NCI-H524 treated with DMSO at 0.1 percent for 48 hours (cell line): ENCODE data around the gene SPATS2.
"Not testable (repeated sequence)": the region's sequence is repeated elsewhere in the genome, so short reads cannot be mapped to it uniquely, and the experiment has no call there.

Source experiments
- DNase-seq: peaks from one replicate; lab custom pipeline; 2025; lab: John Stamatoyannopoulos, UW

The SPATS2 gene

DNA sequence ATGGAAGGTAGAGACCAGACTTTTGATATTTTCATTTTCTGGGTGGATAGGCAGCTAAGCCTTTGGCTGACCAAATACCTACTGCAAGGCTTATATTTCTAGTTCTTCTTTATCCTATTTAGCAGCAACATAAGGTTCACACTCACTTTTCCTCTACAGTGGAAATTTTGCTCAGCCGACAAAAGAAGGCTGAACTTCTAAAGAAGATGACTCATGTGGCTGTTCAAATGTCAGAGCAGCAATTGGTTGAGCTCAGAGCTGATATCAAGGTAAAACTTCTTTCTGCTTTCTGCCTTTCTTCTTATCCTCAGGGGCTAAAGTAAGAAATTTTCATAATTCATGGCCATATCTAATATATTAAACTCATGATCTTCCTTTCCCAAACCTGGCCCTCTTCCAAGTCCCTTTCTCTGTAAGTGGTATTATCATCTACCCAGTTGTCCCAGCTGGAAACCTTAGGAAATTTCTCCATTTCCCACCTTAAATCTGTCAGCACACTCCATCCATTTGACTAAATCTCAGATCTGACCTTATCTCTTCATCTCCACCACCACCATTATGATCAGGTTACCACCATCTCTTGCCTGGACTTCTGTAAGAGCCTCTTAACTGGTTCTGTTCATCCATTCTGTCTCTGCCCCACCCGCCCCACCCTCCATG lies 151.8 kb downstream of the SPATS2 start:
- no peak for DNase-seq

DNA sequence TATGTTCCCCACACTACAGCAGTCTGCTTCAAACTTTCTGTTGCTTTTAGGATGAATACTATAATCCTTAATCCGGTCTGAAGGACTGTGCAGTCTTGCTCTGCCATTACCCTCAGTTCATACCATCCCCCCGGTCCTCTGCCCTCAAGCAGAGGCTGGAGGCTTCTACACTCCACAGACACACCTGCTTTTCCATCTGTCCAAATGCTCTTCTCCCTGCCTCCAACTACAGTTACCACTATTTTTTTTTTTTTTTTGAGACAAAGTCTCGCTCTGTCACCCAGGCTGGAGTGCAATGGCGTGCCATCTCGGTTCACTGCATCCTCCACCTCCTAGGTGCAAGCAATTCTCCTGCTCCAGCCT lies 152.3 kb downstream of the SPATS2 start:
- peak; percentile 97 for DNase-seq

DNA sequence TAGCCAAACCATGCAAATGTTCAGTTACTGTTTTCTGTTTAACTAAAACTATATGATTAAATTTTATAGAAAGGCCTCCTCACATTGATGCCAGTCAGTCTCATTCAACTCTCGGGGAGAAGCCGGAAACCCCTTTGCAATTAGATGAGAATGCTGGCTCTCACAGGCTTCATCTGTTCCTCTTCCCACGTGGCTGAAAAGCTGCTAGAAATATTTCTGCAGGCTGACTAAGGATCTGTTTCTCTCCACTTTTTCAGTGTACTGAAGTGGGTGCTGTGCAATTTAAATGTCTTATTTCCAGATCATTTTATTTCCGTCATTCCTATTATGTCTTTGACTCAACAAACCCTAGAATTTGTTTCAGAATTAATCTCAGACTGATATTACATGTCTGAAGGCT lies 154.1 kb downstream of the SPATS2 start:
- no peak for DNase-seq

DNA sequence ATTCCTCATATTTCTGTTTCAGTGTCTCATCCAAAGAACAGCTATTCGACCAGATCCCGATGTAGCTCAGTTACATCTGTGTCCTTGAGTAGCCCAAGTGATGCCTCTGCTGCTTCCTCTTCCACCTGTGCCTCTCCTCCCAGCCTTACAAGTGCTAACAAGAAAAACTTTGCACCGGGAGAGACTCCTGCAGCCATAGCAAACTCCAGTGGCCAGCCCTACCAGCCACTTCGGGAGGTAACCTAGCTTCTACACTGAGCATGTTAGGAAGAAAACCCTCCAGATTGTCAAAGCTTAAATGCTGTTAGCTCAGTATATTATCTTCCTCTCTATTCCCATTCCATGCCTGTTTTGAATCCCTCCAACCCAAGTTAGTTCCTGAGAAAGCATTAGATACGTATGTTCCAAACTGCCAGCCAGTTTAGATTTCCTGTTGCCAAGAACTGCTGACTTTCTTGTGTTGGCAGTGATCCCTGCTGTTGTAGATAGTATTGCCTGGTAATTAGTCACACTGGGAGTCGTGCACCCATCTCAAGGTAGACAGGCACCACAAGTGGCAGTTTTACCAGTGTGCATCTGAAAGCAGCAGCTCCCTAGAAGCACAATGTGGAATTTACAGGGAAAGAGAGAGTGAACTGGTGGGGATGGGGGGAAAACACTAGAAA lies 157.5 kb downstream of the SPATS2 start:
- DNase-seq, result no peak

DNA sequence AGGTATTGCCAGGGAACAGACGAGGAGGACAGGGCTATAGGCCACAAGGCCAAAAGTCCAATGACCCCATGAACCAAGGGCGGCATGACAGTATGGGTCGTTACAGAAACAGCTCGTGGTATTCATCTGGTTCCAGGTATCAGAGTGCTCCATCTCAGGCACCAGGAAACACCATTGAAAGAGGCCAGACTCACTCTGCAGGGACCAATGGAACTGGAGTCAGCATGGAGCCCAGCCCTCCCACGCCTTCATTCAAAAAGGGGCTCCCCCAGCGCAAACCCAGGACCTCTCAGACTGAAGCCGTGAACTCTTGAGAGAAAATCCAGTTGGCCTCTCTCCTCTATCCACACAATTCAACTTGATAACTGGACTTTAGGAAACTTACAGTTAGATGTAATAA lies 158.7 kb downstream of the SPATS2 start:
- DNase-seq, result no peak

DNA sequence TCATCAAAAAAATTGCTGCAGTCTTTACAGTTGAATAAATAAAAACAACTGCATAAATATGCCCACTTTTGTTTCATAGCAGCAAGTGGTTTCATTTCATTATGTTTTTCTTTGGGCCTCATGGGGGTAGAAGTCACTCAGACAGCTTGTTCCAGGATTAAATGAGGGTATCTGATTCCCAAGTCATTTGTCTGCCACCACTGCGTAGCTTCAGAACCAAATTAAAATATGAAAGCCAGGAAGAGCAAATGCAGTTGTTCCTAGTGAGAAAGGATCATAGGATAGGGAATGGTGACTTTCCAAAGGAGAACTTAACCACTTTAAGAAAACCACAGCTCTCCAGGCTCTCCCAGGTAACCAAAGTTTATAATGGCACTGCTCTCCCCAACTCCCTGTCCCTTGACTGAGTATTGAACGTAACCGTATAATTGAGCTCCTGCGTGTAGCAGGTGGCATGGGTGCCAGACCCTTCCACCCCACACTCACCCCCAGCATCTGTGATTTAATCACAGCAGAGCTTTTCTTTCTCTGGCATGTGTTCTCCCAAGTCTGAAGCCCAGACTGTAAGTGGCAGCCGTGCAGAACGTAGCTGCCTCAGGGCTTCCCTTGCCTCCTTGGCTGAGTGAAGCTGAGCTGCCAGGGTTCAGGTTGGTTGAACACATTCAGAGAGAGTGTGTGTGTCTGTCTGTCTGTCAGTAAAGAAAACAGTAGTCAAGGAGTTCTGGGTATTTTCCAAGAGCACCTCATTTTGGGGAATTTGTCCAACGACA lies 160.3 kb downstream of the SPATS2 start:
- peak; percentile 84 for DNase-seq

DNA sequence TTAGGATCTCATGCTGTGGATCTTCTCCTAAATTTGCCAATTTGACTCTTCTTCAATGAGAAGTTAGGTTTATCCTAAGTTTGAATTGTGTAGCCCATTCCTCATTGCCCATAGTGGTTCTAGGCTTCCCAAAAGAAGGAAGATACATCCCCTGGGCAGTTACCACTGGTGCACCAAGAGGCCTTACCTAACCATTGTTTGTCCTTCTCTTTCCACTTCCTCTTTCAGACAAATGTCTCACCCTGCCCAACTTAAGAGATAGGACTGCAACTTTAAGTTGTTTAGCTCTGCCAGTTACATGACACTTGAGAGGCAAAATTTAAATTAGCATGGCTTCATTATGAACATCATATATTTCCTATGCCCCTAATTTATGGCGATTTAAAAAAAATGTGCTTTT lies 162.2 kb downstream of the SPATS2 start:
- no peak for DNase-seq

DNA sequence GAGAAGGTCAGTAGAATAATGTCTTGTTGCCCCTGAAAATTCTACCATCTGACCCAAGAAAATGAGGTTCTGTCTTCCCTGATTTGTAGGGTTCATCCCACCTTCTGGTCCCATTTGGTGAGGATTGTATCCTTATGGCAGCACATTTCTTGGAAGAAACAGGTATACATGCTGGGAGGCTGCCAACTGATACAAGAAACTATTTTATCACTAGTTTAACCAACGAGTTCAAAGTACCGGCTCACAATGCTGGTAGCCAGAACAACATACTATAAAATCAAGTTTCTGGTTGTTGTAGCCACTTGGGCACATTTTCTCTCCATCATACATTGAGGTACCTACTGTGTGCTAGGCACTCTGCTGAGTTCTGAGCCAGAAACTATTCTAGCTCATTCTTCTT lies 164.5 kb downstream of the SPATS2 start:
- no peak for DNase-seq

DNA sequence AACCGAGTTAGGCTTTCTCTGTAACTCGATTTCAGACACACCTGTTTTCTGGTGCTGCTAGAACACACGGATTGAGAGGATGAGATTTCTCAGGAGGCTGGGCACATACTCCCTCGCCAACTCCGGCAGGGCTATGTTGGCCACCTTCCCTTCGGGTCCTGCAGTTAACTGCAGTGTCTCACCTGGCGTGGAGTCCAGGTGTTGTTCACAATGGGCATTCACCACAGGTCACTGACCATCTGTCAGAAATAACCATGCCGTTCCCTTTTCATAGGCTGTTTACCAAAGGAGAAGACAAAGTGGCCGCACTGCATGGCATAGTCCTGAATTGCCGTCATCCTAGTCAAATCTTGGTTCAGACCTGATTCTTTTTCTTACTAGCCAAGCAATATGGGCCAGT lies 166.1 kb downstream of the SPATS2 start:
- no peak for DNase-seq

DNA sequence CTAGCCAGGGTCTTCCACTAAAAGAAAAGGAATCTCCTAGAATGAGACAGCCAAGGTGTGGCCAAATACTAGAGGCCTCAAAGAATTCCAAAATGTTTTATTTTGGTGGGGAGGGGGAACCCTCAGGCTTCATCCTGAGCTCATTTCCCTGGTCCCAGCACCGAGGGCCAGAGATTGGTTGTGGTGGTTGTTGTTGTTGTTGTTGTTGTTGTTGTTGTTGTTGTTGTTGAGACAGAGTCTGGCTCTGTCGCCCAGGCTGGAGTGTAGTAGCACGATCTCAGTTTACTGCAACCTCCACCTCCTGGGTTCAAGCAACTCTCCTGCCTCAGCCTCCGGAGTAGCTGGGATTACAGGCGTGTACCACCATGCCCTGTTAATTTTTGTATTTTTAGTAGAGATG lies 166.9 kb downstream of the SPATS2 start:
- DNase-seq, result not testable (repeated sequence)

DNA sequence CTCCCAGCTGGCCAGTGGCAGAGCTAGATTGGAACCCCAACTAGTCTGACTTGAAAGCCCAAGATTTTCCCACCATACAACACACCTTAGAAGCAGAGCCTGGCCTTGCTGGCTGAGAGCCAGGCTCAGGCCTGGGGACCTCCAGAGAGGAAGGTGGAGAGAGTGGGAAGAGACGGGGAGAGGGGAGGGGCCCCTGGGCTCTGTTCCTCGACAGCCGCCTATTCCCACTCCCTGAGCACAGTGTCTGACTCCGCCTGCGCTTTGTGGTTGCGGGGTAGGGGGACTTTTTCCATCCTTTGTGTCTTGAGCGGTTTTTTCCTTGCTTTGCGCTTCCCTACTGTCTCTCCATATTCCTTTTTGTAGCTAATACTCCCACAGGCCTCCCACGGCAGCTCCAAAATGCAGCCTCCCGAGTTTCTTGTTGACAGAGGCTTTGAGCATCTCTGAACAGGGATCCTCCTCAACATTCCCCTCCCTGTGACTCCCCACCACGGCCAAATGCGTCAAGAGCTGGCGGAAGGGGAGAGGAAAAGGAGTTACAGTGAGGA lies 167.5 kb downstream of the SPATS2 start:
- DNase-seq, result no peak

DNA sequence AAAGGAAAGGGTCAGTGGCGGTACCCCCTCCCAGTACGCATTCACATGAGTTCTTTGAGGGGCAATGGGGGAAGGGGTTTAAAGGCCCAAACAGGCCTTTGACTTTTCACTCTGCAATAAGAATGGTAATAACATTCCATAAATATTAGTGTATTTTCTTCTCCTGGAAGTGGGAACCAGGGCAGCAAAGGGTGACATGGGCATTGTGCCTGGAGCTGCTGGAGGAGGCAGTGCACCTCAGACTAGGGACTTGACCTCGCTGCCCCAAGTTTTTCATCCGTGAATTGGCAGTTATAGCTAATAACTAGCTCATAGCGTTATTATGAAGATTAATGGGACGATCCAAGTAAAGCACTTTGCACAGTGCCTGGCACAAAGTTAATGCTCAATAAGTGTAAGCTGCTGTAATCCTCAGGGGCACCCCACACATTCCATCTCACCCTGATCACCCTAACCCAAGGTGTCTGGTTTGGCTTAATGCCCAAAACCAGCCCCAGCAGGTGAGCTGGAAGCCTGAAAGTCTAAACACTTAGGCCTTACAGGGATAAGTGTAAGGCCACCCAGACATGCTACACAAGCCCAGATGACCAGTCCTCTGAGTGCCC lies 168.8 kb downstream of the SPATS2 start:
- DNase-seq, result no peak

DNA sequence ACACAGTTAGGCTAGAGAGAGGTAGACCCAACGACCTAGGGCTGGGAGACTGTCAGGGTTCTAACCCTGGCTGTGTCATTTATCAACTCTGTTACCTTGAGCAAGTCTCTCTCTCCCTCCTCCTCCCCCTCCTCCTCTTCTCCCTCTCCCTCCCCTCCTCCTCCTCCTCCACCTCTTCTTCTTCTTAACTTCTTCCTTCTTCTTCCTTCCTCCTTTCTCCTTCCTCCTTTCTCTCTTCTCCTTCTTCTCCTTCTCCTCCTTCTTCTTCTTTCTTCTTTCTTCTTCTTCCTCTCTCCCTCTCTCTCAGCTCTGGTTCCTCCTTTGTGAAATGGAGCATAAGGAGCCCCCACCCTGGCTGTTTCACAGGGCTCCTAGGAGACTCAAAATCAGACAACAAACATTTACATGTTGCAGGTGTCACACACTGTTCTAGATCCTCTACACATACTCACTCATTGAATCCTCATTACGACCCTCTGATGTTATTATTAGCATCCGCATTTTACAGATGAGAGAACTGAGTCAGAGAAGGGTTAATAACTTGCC lies 169.3 kb downstream of the SPATS2 start:
- no peak for DNase-seq

DNA sequence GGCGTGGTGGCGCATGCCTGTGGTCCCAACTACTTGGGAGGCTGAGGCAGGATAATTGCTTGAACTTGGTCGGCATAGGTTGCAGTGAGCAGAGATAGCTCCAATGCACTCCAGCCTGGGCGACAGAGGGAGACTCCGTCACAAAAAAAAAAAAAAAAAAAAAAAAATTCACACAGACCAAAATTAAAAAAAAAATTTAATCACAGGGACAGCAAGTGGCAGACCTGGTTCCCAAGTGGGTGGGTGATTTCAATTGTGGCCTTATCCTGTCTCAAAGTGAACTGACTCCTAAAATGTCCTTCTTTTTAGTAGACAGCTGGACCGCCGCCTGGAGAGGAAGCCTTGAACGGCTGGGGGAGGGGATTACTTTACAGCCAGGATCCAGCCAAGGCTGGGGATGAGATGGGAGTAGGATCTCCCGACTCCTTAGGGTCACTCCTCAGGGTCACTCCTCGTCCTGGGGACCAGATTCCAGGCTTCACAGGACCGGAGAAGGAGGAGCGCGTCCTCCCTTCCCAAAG lies 170.0 kb downstream of the SPATS2 start:
- DNase-seq, result no peak

DNA sequence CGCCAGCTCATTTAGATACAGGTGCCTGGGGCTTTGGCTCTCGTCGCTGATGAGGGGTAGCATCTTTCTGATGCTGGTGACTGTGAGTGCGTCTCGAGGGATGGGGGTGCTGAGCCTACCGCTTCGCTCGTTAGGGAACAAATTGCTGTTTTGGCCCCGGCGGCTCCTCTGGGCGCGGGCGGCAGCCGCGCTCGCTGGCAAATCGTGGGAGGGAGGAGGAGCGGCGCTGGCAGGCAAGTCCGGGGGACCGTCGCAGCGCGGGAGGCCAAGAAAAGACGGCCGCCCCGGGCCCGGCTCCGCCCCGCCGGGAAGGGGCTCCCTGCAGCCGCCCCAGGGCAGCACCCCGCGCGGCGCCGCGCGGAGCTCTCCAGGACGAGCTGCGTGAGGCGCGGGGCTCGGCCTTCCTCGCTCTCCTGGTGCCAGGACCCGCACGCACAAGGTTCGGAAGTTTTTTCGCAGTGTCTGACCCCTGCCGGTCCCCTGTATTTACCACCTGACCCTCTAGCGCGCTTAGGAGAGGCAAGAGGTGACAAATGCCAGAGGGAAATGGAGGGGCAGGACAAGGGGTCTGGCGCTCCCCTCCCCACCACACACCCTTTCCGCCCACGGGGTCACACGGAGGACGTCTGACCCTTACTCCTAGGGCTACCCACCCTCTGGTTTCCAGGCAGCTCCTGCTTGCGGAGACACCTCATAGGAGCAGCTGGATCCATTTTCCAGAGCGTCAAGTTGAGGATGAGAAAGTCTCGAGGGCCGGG lies 170.7 kb downstream of the SPATS2 start:
- DNase-seq, result no peak

DNA sequence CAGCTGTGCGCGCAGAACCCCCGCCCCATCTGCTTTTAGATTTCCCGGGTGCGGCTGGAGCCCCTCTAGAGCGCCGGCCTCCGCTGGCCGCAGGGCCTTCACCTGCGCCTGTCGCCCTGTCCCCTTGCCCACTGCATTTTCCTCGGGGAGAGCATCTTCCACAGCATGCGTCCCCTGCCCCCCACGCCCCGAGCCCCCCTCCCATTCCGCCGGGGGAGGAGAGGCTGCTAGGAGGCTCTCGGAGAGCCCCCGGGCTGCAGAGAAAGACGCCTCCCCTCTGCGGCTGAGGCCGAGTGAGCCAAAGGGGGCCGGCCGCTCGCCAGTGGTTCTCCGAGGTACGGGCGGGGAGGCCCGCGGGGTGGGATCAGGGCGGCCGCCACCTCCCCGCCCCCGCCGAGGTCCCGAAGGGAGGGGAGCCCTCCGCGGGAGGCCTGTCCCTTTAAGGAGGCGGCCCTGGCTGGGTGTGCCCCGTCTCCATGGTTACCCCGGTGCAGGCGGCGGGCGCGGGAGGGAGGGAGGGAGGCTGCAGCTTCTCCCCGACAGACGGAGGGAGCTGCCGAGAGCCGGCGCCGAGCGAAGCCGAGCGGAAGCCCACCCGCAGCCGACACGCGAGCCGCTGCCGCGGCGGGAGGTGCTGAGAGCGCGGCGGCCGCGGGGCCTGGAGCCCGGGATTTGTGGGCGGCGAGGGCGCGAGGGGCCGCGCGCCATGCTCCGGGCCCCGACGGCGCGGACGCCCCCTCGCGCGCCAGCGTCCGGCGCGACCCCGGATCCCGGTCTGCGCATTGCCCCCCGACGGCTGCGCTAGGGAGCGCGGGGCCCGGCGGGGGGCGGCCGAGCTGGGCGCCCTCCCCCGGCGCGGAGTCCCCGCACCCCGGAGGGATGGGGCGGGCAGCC lies 171.5 kb downstream of the SPATS2 start, which contains the start of gene KCNH3:
TSS of gene KCNH3 (plus strand) at position 521 of the 894 bp plus-strand sequence. CDS start 387 bp downstream, outside the sequence.
- DNase-seq, result peak; percentile 49

DNA sequence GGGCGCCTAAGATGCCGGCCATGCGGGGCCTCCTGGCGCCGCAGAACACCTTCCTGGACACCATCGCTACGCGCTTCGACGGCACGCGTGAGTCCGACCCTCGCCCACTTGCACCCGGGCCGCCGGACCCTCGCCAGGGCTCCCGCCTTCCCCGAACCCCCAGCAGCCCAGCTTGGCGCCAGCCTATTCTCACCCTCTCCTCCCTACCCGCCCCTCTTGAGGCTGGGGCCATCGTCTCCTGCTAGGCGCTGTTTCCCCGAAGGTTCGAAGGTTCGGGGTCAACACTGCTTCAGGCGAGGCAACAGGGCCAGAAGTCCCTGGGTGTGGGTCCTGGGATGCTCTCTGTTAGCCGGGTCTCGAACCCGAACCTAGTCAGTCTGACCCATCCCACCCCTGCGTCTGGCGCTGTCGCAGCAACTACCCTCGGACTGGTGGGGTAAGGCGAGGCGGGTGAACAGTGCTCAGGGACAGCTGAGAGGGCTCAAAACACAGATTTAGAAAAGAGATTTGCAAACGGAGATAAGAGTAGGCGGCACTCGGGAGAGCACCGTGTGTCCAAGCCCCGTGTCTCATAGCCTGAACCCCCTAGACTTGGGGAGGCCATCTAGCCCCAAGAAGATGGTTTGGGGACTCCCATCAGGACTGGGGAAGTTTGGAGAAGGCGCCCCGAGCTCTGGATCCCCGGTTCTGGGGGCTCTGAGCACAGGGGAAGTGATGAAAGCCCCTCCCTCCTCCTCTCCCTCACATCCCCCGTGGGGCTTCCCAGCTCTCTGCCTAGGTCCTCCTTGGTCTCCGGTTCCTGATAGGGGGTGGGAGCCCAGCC lies 172.4 kb downstream of the SPATS2 start:
- DNase-seq, result no peak

DNA sequence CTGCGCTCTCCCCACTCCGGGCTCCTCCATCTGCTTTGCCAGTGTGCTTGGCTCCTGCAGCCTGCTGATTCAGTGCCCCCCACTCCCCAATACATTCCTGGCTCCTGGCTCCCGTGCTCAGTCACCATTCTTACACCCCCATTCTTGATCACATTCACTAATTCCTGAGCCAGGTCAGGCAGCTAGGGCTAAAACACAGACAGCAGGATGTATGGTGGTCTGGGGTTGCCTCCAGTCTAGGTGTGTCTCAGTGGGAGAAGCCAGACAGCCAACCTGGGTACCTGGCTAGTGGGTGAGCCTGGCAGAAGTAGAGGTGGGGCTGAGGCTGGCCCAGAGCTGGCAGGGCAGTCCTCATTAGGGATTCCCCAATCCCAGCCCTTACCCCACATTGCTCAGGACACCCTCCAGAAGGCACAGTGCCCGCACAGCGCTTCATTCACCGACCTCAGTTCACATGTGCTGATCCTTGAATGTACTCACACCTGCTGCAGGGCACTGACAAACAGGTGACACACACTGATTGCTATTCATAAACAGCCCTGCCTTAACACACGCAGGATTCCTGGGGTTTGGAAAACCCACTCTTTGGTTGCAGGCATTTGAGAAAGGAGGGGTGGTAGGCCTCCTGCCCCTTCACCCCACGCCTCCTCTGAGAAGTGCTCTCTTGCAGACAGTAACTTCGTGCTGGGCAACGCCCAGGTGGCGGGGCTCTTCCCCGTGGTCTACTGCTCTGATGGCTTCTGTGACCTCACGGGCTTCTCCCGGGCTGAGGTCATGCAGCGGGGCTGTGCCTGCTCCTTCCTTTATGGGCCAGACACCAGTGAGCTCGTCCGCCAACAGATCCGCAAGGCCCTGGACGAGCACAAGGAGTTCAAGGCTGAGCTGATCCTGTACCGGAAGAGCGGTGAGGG lies 173.2 kb downstream of the SPATS2 start:
- DNase-seq, result no peak
